ENCODE data around the gene PYGL. TPM values are rescaled to one million over a fixed set of nuclear protein-coding genes. Genes with fewer than 3 reads are reported as not detected.

PYGL gene
- total RNA-seq (2022; extraction: Qiagen RNA extraction; ENCODE audit: low read depth): 107 to 146 TPM (median 133 TPM) in 5 replicates

GRCh38 chr14:50943943-50944646 is at the start of gene PYGL:
PYGL (minus strand) TSS chr14:50944483; CDS start chr14:50944403, 80 bp downstream.

DNA sequence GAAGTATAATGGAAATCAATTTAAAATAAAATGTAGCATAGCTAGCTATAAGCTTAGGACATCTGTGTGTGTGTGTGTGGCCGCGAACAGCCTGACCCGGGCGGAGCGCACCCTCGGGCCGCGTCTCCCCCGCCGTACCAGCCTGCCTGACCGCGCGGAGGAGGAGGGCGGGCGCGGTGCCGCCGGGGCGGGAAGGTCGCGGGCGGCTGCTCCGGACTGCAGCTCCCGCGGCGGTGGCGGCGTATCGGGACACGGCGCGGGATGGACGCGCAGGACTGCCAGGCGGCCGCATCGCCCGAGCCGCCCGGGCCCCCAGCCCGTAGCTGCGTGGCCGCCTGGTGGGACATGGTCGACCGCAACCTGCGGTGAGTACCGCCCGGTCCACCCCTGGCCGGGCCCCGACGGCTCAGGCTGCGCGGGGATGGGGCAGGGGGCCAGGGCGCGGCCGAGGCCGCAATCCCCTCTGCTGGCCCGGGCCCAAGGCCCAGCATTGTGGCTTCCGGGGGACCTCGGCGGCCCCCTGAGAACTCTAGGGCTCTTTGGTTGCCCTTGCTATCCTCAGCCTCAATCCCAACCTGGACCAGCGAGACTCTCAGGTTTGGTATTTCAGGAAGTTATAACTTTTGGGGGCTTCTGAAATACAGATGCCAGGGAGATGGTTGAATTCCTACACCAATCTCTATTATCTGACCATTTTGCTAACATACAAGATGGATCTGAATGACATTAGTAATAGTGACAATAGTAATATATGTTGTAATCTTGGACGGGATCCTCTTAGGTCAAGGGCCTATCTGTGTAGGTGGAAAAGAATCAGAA is 72.2 kb downstream of the PYGL start, which contains the start of gene ABHD12B:
Gene ABHD12B, plus strand, starts transcription at position 140 of the 819 bp plus-strand sequence. Its CDS starts 122 bp downstream, at position 262.

Other genes starting within 250 kb of the PYGL start
- gene NIN, start 113.3 kb downstream of the PYGL start, total RNA-seq (2022; extraction: Qiagen RNA extraction; ENCODE audit: low read depth): 12.3 to 19.7 TPM (median 16.9 TPM) in 5 replicates
- not detected in 5 replicates for gene ABHD12B, start 72.4 kb downstream of the PYGL start, total RNA-seq (2022; extraction: Qiagen RNA extraction; ENCODE audit: low read depth)
- gene TRIM9, start 150.6 kb upstream of the PYGL start, total RNA-seq (2022; extraction: Qiagen RNA extraction; ENCODE audit: low read depth): 8.9 to 10.8 TPM (median 10.1 TPM) in 5 replicates

Measured in A549 treated with DMSO at 1 μM for 4 hours (cell line).